T47D (cell line): ENCODE data around the gene GDAP1L1.
A peak's percentile ranks its signal among the peaks of the same experiment; 100 is the strongest.

Experiments
- DNase-seq, 2 experiments: peaks; one replicate each; pipeline versions ENCODE4 v3.0.0 to v3.0.0-alpha.2; 2011 to 2012; ENCODE audit warnings: low read depth in 1 of 2, low spot score in 1 of 2
- JUND ChIP-seq: IDR thresholded peaks from 2 replicates; pipeline ENCODE4 v1.6.1; 2012; ENCODE audit warnings: low read depth
- in situ Hi-C: cut with HindIII; loops from 2 replicates; pipeline ENCODE4 v1.10.0; 2016; ENCODE audit warnings: low sequenced_read_pairs, low pct_unique_long_range_greater_than_20kb

The GDAP1L1 gene

GRCh38 chr20:44210406-44211176 lies 36.5 kb upstream of the GDAP1L1 start, which contains the start of gene OSER1:
TSS of gene OSER1 (minus strand) at chr20:44210771. CDS start at chr20:44206957, 3,814 bp downstream.
- no peak for TF ChIP-seq JUND
- DNase-seq, result peak; percentile 95 to 100
- in situ Hi-C loops, result no loop called here

GRCh38 chr20:44211177-44212039 lies 35.7 kb upstream of the GDAP1L1 start:
- no peak for TF ChIP-seq JUND
- DNase-seq, result no peak
- in situ Hi-C loops, result no loop called here

- no peak for TF ChIP-seq JUND
- no peak for DNase-seq
- in situ Hi-C loops, result no loop called here
These were observed 34.3 kb upstream of the GDAP1L1 start for GRCh38 chr20:44212792-44213191.

GRCh38 chr20:44215125-44215524 lies 32.0 kb upstream of the GDAP1L1 start:
- peak in 1 of 2 experiments; percentile 87 for DNase-seq
- no peak for TF ChIP-seq JUND
- in situ Hi-C loops, result no loop called here

GRCh38 chr20:44217342-44218092 lies 29.6 kb upstream of the GDAP1L1 start:
- no peak for TF ChIP-seq JUND
- peak; percentile 58 to 87 for DNase-seq
- in situ Hi-C loops, result no loop called here

GRCh38 chr20:44218446-44218845 lies 28.7 kb upstream of the GDAP1L1 start:
- DNase-seq, result no peak
- in situ Hi-C loops, result no loop called here
- TF ChIP-seq JUND, result no peak

- no peak for DNase-seq
- in situ Hi-C loops, result no loop called here
- TF ChIP-seq JUND, result no peak
These were observed 27.9 kb upstream of the GDAP1L1 start for GRCh38 chr20:44219170-44219730.

GRCh38 chr20:44219791-44220190 lies 27.3 kb upstream of the GDAP1L1 start:
- in situ Hi-C loops, result no loop called here
- TF ChIP-seq JUND, result no peak
- no peak for DNase-seq

- DNase-seq, result no peak
- TF ChIP-seq JUND, result no peak
- in situ Hi-C loops, result no loop called here
These were observed 25.6 kb upstream of the GDAP1L1 start for GRCh38 chr20:44221368-44221954.

GRCh38 chr20:44222027-44222426 lies 25.1 kb upstream of the GDAP1L1 start:
- no peak for DNase-seq
- in situ Hi-C loops, result no loop called here
- no peak for TF ChIP-seq JUND

GRCh38 chr20:44222633-44223368 lies 24.3 kb upstream of the GDAP1L1 start:
- no peak for TF ChIP-seq JUND
- no peak for DNase-seq
- in situ Hi-C loops, result no loop called here

GRCh38 chr20:44223721-44224120 lies 23.4 kb upstream of the GDAP1L1 start:
- no peak for DNase-seq
- in situ Hi-C loops, result no loop called here
- no peak for TF ChIP-seq JUND
